Mucosa of rectum (tissue), 2 donors: ENCODE measurements around the gene SMARCAD1.
"Not testable (repeated sequence)": the region's sequence is repeated elsewhere in the genome, so short reads cannot be mapped to it uniquely, and the experiment has no call there.

ENCODE experiments used
- H3K27ac ChIP-seq, 2 donors: one replicate each; pipeline ENCODE4 v1.7.0; 2013; ENCODE audit warnings: inconsistent platforms in 2 of 2, low read depth in 2 of 2, low read length in 2 of 2
- H3K27me3 ChIP-seq, 2 donors: one replicate each; pipeline ENCODE4 v1.7.0; 2013; ENCODE audit warnings: low read length in 2 of 2; ENCODE audit not compliant: control insufficient read depth in 2 of 2, insufficient read depth in 2 of 2
- H3K36me3 ChIP-seq, 2 donors: one replicate each; pipeline ENCODE4 v1.7.0; 2013; ENCODE audit warnings: low read length in 2 of 2; ENCODE audit not compliant: control insufficient read depth in 2 of 2, insufficient read depth in 2 of 2
- H3K4me1 ChIP-seq, 2 donors: one replicate each; pipeline ENCODE4 v1.7.0; 2013; ENCODE audit warnings: low read length in 2 of 2, mild to moderate bottlenecking in 1 of 2; ENCODE audit not compliant: control insufficient read depth in 2 of 2, insufficient read depth in 2 of 2
- H3K4me3 ChIP-seq, 2 donors: one replicate each; pipeline ENCODE4 v1.7.0; 2013; ENCODE audit warnings: low read length in 2 of 2
- H3K9ac ChIP-seq, 2 donors: one replicate each; pipeline ENCODE4 v1.7.0; 2013; ENCODE audit warnings: low read length in 2 of 2, low read depth in 1 of 2, mild to moderate bottlenecking in 1 of 2
- H3K9me3 ChIP-seq, 2 donors: one replicate each; pipeline ENCODE4 v1.7.0; 2013; ENCODE audit warnings: low read length in 2 of 2; ENCODE audit not compliant: control insufficient read depth in 2 of 2
- donor health status: healthy.
- donor health status: Normal muscosa, but diverticular disease.

SMARCAD1 gene

GRCh38 chr4:94336791-94337190 lies 129.1 kb downstream of the SMARCAD1 start:
- not testable (repeated sequence) for H3K9me3 ChIP-seq, H3K9ac ChIP-seq, H3K4me1 ChIP-seq, H3K4me3 ChIP-seq, H3K36me3 ChIP-seq, H3K27ac ChIP-seq, H3K27me3 ChIP-seq

- H3K9ac ChIP-seq: no peak overlapping the region
- no peak overlapping the region for H3K4me3 ChIP-seq
- no peaks in the 10 kb centered on the region for H3K9me3 ChIP-seq
- H3K27ac ChIP-seq: no peak overlapping the region
- no peaks in the 10 kb centered on the region for H3K4me1 ChIP-seq
- no peaks in the 10 kb centered on the region for H3K27me3 ChIP-seq
- no peaks in the 10 kb centered on the region for H3K36me3 ChIP-seq
Measured at GRCh38 chr4:94338681-94339351, 131.2 kb downstream of the SMARCAD1 start.

- Histone ChIP-seq H3K4me3 (no peak overlapping the region), H3K9me3 (no peaks in the 10 kb centered on the region), H3K4me1 (no peaks in the 10 kb centered on the region), H3K9ac (no peak overlapping the region), H3K27me3 (no peaks in the 10 kb centered on the region), H3K36me3 (no peaks in the 10 kb centered on the region), H3K27ac (no peak overlapping the region)
Measured at GRCh38 chr4:94339779-94340178, 132.1 kb downstream of the SMARCAD1 start.
